Ramos (cell line): Measurements from ENCODE around the gene CIB1.

Experiments used
- in situ Hi-C: fragments of 300-500 bp; cut with MboI; formaldehyde crosslinking; loops from one replicate; pipeline ENCODE4 v1.14.3; 2022; ENCODE audit warnings: low sequenced_read_pairs; ENCODE audit not compliant: unreplicated experiment

Gene CIB1

DNA sequence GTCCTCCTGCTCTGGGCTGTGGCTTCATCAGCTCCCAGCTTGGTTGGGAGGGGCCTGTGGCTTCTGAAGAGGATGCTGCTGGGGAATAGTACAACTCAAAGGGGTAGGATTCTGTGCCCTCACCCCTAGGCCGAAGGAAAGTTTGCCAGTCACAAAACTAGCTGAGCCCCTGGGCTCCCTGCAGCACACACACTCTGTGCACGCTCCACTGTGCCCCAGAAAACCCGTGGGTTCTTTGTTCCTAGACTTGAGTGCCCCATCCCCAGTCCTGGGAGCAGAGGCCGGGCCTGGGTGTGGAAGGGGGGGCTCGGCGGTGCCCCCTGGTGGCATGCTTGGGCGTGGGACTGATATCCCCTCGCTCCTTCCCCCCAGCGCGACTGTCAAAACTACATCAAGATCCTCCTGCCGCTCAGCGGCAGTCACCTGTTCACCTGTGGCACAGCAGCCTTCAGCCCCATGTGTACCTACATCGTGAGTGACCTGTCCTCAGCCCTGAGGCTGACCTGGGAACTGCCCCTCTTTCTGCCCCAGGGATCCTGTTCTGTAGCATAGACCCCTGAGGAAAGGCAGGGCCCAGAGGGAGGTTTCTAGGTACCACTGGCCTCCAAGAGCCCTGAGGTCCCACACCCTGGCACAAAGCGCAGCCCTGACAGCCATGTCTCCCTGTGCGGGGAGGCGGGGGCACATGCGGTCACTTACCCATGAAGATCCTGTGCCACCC is 14.2 kb downstream of the CIB1 start:
- in situ Hi-C loops = loop anchor here (5.0 kb wide), 1 partner anchor 57 kb away; no protein-coding TSS in a partner anchor

DNA sequence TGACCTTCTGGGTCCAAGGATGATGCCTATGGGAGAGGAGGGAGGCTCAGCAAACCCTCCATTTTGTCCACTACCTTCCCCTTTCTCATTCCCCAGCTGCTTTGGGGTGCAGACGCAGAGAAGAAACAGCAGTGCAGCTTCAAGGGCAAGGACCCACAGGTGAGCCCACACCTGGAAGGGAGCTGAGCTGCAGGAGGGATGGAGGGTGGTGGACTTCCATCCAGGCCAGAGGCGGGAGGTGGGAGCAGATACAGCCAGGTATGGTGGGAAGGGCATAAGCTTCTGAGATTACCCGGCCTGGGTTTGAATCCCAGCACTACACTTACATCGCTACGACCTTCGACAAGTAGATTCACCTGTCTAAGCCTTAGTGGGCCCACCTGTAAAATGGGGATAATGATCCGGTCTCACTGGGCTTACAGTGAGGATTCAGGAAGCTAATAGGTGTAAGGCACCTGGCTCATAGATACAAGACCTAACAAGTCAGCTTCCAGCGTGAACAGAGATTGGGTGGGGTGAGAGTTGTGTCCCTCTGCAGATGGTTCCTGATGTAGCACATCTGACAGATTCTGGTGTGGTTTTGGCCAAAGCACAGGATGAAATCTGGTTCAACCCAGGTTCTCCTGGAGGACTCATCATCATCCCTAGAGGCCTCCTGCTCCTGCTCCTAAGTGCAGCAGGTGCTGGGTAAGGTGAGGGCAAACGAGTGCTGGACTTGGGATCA is 15.9 kb downstream of the CIB1 start:
- in situ Hi-C loops = loop anchor here (5.0 kb wide), 1 partner anchor 56 kb away; no protein-coding TSS in a partner anchor

GRCh38 chr15:90214553-90215196 is 19.1 kb downstream of the CIB1 start:
- in situ Hi-C loops = loop anchor here (5.0 kb wide), 1 partner anchor 52 kb away; no protein-coding TSS in a partner anchor

- in situ Hi-C loops = no loop called here
Observed at GRCh38 chr15:90213818-90214204, 19.9 kb downstream of the CIB1 start.

GRCh38 chr15:90213122-90213817 is 20.5 kb downstream of the CIB1 start:
- in situ Hi-C loops = no loop called here

GRCh38 chr15:90212221-90213098 is 21.3 kb downstream of the CIB1 start:
- in situ Hi-C loops = no loop called here

DNA sequence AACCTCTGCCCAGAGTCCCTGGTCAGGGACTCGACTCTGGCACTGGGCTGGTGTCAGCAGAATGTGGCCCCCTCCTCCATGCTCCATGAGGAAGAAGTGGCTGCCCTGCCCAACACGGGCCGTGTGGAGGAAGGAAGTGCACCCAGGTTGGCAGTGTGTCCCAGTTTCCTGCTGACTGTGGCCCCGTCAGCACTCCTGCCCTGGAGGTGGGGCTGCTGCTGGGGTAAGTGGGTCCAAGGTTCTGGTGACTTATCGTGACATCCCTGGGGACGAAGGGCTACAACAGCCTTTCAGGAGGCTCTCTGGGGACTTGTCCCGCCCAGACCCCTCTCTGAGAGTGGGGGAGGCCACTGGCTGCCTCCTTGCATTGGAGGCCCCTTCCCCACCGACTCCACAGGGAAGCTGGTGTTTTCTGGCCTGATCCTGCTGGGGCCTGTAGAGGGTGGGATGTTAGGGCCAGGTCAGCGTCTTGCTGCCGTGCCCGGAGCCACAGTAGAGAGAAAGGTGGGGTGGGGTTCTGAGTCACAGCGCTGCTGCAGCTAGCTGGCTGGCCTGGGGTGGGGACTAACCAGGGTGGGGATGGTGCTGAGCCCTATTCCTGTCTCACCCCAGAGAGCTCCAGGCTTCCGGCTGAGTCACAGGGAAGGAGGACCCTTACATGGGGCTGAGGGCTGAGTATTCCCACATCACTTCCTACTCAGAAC is 22.1 kb downstream of the CIB1 start:
- in situ Hi-C loops = no loop called here

DNA sequence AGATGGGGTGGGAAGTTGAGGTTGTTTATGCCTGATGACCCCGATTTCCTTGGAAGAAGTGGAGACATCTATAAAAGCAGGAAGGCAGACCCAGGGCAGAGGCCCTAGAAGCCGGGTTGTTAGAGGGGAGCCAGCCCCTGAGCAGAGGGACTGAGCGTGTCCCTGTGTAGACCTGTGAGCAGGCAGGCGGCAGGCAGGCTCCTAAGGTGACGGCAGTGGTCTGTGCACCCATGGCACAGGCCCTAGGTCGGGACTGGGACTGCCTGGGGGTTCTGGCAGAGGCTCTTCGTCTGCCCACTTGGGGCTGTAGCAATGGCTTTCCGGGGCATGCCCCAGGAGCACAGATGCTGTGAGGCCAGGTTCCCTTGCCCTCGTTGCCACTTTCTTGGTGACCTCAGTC is 22.7 kb downstream of the CIB1 start:
- in situ Hi-C loops = no loop called here

GRCh38 chr15:90210593-90210992 is 23.1 kb downstream of the CIB1 start:
- in situ Hi-C loops = no loop called here

- in situ Hi-C loops = no loop called here
Observed at GRCh38 chr15:90209591-90209990, 24.1 kb downstream of the CIB1 start.

DNA sequence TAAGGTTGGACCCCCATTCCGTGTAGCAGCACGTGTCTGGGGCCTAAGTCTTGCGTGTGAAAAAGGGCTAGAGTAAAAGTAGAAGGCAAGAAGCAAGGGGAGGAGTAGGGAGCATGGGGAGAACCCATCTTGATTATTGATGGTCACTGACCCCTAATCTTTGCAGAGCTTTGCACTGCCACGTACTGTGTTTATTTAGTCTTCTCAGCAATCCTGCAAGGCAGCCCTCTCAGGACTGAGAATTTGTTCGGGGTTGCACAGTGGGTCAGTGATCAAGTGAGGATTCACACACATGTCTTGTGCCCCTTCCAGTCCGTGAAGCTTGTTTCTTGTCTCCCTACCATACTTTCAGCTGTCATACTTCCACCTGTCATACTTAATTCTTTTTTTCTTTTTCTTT is 25.4 kb downstream of the CIB1 start:
- in situ Hi-C loops = no loop called here

GRCh38 chr15:90207252-90207651 is 26.5 kb downstream of the CIB1 start:
- in situ Hi-C loops = no loop called here

GRCh38 chr15:90205886-90206285 is 27.9 kb downstream of the CIB1 start:
- in situ Hi-C loops = no loop called here

GRCh38 chr15:90205050-90205848 is 28.5 kb downstream of the CIB1 start:
- in situ Hi-C loops = no loop called here

DNA sequence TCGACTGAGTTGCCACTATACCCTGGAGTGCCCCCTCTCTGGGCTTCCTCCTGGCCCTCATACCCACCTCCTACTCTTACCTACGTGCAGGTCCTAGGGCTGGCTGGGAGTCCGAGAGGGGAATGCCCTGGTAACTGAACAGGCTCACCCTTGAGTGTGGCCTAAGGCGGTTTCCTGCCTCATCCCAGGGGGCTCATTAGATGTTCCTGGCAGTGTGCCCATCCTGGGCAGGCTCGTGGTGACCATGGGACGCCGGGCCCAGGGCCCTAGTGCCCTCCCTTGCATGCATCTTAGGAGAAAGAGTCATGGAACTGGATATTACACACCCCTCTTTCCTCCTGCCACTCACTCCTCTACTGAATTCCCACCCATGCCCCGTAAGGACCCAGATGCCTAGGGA is 29.8 kb downstream of the CIB1 start:
- in situ Hi-C loops = no loop called here

- in situ Hi-C loops = no loop called here
Observed at GRCh38 chr15:90203473-90203872, 30.3 kb downstream of the CIB1 start.

GRCh38 chr15:90202929-90203328 is 30.8 kb downstream of the CIB1 start:
- in situ Hi-C loops = no loop called here

DNA sequence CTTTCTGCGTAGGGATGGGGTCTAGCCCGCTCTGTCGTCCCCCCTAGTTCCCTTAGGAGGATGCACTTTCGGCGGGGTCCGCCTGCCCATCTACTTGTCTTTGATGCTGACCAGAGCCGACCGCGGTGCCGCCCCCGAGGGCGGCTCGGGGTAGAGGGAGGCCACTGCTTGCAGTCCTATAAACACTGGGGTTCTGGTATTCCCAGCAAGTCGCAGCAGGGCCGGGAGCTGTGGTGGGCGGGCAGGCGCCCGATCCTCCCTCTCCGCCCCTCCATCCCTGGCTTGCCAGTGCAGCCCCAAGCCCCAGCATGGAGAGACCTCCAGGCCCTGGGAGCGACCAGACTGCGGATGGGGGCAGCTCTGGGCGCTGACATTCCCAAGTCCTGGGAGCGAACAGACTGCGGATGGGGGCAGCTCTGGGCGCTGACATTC is 31.8 kb downstream of the CIB1 start:
- in situ Hi-C loops = no loop called here
